ENCODE data around the gene ANKRD11.

ANKRD11 gene

DNA sequence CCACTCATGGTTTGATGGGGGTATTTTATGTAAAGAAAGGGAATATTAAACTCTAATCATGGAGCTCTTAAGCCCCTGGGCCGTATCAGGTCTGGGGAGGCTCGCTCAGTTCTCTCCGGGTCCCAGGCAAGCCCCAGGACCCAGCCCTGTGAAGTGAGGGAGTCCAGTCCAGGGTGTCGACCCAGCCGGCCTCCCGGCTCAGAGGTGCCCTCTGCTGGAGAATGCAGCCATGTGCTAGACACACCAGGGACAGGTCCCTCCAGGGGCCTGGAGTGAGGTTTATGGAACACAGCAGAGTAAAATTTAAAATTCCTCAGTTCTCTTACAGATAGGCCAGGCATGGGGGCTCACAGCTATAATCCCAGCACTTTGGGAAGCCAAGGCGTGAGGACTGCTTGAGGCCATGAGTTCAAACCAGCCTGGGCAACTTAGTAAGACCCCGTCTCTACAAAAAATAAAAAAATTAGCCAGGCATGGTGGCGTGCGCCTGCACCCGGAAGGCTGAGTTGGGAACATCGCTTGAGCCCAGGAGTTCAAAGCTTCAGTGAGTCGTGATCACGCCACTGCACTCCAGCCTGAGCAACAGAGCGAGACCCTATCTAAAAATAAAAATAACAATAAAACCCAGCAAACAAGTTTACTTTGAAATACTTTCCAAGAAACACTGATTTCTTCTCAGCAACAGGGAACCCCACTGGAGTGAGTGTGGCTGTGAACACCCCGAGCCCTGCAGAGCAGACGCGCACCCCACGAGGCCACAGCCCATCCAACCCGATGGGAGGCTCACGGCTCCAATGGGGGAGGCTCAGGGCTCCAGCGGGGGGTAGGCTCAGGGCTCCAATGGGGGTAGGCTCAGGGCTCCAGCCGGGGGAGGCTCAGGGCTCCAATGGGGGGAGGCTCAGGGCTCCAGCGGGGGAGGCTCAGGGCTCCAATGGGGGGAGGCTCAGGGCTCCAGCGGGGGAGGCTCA is 200.6 kb downstream of the ANKRD11 start:
- DNase-seq (ENCODE audit: low read depth): peak; percentile 66
- TF ChIP-seq, protein P1, sequence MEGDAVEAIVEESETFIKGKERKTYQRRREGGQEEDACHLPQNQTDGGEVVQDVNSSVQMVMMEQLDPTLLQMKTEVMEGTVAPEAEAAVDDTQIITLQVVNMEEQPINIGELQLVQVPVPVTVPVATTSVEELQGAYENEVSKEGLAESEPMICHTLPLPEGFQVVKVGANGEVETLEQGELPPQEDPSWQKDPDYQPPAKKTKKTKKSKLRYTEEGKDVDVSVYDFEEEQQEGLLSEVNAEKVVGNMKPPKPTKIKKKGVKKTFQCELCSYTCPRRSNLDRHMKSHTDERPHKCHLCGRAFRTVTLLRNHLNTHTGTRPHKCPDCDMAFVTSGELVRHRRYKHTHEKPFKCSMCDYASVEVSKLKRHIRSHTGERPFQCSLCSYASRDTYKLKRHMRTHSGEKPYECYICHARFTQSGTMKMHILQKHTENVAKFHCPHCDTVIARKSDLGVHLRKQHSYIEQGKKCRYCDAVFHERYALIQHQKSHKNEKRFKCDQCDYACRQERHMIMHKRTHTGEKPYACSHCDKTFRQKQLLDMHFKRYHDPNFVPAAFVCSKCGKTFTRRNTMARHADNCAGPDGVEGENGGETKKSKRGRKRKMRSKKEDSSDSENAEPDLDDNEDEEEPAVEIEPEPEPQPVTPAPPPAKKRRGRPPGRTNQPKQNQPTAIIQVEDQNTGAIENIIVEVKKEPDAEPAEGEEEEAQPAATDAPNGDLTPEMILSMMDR (IDR thresholded peaks at IDR 0.05; ENCODE audit: insufficient read depth, low read depth, low read length, missing control alignments): peak; percentile 88
- no peak overlapping the region for H3K4me3 ChIP-seq (ENCODE audit: low read length)

DNA sequence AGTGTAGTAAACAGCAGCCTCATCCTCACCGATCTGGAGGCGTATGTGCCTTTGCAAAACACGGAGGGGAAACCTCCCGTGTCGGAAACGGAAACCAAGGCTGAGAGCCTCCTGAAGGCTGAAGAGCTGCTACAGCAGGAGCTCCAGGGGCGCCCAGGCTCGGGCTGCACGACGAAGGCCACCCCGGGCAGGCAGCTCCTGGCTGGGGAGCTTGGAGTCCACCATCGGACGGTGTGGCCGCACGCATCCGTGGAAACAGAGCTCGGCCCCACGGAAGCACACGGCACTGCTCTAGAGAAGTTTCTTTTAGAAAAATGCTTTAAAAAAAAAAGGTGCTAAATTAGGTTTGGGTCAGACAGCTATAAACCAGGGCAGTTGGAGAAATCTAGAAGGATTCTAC is 201.4 kb downstream of the ANKRD11 start:
- TF ChIP-seq, protein P1 (IDR thresholded peaks at IDR 0.05; ENCODE audit: insufficient read depth, low read depth, low read length, missing control alignments): no peak
- no peak for DNase-seq (ENCODE audit: low read depth)
- no peak overlapping the region for H3K4me3 ChIP-seq (ENCODE audit: low read length)

DNA sequence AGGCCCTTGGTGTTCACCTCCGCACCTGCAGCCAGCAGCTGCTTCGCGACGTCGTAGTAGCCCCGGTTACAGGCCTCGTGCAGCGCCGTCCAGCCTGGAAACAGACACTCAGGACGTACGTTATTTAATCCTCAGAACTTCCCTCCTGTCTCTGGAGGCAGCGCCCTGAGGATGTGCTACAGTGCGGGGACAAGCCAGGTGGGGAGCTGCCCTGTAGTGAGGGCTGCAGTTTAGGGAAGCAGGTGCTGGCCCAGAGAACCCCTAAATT is 201.8 kb downstream of the ANKRD11 start:
- H3K4me3 ChIP-seq (ENCODE audit: low read length): no peak overlapping the region
- TF ChIP-seq, protein P1 (IDR thresholded peaks at IDR 0.05; ENCODE audit: insufficient read depth, low read depth, low read length, missing control alignments): no peak
- DNase-seq (ENCODE audit: low read depth): no peak

DNA sequence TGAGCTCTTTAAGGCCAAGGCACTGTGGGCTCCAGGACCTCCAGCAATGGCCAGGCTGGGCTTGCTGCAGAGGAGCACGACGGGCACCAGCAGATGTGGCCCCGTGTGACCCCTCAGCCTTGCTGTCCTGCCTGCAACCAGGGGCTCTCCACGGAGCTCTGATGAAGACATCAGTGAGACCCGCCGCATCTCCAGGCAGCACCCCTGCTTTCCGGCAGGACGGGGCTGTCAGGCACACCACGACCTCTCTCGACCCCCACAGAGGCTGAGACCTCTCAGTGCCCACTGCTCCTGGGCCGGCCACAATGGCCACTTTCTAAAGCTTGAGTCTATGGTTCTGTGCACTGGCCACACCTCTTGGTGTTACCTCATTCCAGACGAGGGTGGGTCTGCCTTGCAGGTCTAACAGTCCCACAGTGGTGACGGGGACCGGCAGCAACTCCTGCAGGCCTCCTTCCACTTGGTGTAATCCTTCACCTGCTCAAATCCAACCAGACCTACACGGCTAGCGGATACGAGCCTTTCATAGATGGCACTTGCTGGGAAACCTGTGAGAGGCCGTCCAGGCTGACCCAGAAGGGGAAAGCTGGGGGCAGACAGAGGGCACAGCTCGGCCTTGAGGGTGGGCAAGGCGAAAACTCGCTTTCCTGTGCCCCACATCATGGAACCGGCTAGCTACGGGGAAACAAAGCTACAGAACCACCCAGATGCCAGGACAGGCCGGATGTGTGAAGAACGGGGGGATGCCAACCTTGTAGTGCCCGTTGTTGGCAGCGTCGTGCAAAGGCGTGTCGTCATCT is 202.4 kb downstream of the ANKRD11 start:
- DNase-seq (ENCODE audit: low read depth): no peak
- TF ChIP-seq, protein P1 (IDR thresholded peaks at IDR 0.05; ENCODE audit: insufficient read depth, low read depth, low read length, missing control alignments): no peak

DNA sequence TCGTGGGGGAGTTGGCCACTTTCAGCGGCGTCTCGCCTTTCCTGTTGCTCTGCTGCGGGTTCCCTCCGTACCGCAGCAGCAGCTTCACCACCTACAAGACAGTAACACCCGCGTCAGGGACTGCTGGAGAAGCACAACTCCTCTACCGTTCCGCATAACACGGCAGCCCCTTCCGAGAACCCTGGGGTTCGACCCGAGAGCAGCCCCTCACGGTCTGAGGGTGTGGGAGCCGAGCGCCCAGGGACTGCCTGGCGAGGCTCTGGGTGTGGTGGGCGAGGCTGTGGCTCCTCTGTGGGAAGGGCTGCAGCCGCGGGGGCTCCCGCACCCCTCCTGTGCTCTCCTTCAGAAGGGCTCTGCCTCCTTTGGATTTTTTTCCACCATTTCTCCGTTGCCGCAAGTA is 204.3 kb downstream of the ANKRD11 start:
- TF ChIP-seq, protein P1 (IDR thresholded peaks at IDR 0.05; ENCODE audit: insufficient read depth, low read depth, low read length, missing control alignments): no peak
- H3K4me3 ChIP-seq (ENCODE audit: low read length): no peak overlapping the region
- DNase-seq (ENCODE audit: low read depth): no peak

More for the DNA sequence above, 202.4 kb downstream of the ANKRD11 start:
- no peak overlapping the region for H3K4me3 ChIP-seq (ENCODE audit: low read length)

DNA sequence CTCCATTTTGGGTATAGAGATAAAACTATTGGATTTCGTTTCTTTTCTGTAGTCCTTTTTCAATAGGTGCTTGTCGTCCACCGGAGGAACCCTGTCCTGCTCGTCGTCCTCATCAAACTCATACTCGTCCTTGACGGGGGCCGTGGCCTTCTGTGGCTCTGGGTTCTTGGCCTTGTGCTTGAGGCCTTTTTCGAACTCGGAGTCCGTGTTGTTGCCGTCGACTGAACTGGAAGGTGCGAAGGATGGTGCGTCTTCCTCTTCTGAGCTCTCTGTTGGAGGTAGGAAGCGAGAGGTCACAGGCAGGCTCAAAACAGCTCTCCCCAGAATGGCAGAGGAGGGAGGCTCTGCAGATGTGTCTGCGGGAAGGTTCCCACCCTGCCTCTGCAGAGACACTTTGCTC is 205.0 kb downstream of the ANKRD11 start:
- TF ChIP-seq, protein P1 (IDR thresholded peaks at IDR 0.05; ENCODE audit: insufficient read depth, low read depth, low read length, missing control alignments): no peak
- no peak overlapping the region for H3K4me3 ChIP-seq (ENCODE audit: low read length)
- no peak for DNase-seq (ENCODE audit: low read depth)
